ENCODE measurements around the gene MED12L.

DNA sequence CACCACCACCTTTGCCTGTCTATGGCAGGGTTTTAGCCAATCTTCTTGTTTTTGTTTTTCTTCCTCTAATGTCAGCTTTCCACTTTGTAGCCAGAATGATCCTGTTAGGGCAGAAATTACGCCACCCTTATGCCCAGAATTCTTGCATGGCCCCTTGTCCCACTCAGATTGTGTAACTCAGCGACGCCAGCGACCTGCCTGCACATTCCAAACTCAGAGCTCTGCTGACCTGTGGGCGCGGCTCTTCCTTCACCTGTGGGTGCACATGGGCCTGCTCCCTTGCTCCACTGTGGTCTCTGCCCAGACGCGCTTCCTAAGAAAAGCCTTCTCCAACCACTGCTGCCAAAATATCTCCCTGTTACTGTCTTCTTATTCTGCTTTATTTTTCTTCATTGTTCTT lies 45.0 kb downstream of the MED12L start:
- TF ChIP-seq RCOR1 (conservative IDR thresholded peaks at IDR 0.05; ENCODE audit: low read depth, low read length) (no peak), RAD21 (IDR thresholded peaks at IDR 0.05; ENCODE audit: insufficient read depth, low read depth, low read length) (no peak), RFX5 (IDR thresholded peaks at IDR 0.05; ENCODE audit: low read depth, low read length) (no peak), MTA3 (IDR thresholded peaks at IDR 0.05; ENCODE audit: borderline replicate concordance, low read length) (no peak), CEBPB (IDR thresholded peaks at IDR 0.05; ENCODE audit: borderline replicate concordance in 1 of 2, low read depth in 2 of 2, low read length in 2 of 2) (no peak), POLR2AphosphoS5 (IDR thresholded peaks at IDR 0.05; ENCODE audit: low read length) (no peak), POLR2A (IDR thresholded peaks at IDR 0.05; ENCODE audit: low read depth, low read length) (no peak), ZNF24 (IDR thresholded peaks at IDR 0.05) (no peak)
- TF ChIP-seq, protein P1, sequence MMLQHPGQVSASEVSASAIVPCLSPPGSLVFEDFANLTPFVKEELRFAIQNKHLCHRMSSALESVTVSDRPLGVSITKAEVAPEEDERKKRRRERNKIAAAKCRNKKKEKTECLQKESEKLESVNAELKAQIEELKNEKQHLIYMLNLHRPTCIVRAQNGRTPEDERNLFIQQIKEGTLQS (IDR thresholded peaks at IDR 0.05; ENCODE audit: borderline replicate concordance, extremely low read depth, low read depth, low read length): no peak
- TF ChIP-seq, protein P2, sequence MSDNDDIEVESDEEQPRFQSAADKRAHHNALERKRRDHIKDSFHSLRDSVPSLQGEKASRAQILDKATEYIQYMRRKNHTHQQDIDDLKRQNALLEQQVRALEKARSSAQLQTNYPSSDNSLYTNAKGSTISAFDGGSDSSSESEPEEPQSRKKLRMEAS (IDR thresholded peaks at IDR 0.05; ENCODE audit: low read depth, low read length): no peak
- TF ChIP-seq, protein P3, sequence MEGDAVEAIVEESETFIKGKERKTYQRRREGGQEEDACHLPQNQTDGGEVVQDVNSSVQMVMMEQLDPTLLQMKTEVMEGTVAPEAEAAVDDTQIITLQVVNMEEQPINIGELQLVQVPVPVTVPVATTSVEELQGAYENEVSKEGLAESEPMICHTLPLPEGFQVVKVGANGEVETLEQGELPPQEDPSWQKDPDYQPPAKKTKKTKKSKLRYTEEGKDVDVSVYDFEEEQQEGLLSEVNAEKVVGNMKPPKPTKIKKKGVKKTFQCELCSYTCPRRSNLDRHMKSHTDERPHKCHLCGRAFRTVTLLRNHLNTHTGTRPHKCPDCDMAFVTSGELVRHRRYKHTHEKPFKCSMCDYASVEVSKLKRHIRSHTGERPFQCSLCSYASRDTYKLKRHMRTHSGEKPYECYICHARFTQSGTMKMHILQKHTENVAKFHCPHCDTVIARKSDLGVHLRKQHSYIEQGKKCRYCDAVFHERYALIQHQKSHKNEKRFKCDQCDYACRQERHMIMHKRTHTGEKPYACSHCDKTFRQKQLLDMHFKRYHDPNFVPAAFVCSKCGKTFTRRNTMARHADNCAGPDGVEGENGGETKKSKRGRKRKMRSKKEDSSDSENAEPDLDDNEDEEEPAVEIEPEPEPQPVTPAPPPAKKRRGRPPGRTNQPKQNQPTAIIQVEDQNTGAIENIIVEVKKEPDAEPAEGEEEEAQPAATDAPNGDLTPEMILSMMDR (IDR thresholded peaks at IDR 0.05 in 2 of 3, conservative IDR thresholded peaks at IDR 0.05 in 1 of 3; ENCODE audit: control insufficient read depth in 2 of 3, extremely low read depth in 1 of 3, insufficient read depth in 1 of 3, low read depth in 3 of 3, low read length in 3 of 3): no peak
- TF ChIP-seq, protein P4, sequence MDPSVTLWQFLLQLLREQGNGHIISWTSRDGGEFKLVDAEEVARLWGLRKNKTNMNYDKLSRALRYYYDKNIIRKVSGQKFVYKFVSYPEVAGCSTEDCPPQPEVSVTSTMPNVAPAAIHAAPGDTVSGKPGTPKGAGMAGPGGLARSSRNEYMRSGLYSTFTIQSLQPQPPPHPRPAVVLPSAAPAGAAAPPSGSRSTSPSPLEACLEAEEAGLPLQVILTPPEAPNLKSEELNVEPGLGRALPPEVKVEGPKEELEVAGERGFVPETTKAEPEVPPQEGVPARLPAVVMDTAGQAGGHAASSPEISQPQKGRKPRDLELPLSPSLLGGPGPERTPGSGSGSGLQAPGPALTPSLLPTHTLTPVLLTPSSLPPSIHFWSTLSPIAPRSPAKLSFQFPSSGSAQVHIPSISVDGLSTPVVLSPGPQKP (IDR thresholded peaks at IDR 0.05; ENCODE audit: low read depth, low read length): no peak

Measured in GM12878 (cell line).